Measurements from ENCODE around the gene GSG1L.

The GSG1L gene

GRCh38 chr16:27822996-27823395, 240.5 kb downstream of the GSG1L start:
- no peak for TF ChIP-seq CTCF (IDR thresholded peaks at IDR 0.05)
- no peak for DNase-seq (ENCODE audit: low spot score)
- H3K27ac ChIP-seq = no peak overlapping the region
- H3K4me3 ChIP-seq = no peak overlapping the region

GRCh38 chr16:27822529-27822928, 241.0 kb downstream of the GSG1L start:
- H3K4me3 ChIP-seq = no peak overlapping the region
- no peak overlapping the region for H3K27ac ChIP-seq
- TF ChIP-seq CTCF (IDR thresholded peaks at IDR 0.05) = no peak
- DNase-seq (ENCODE audit: low spot score) = no peak

- Histone ChIP-seq H3K27ac (no peak overlapping the region), H3K4me3 (no peak overlapping the region)
- no peak for TF ChIP-seq CTCF (IDR thresholded peaks at IDR 0.05)
- no peak for DNase-seq (ENCODE audit: low spot score)
Observed at GRCh38 chr16:27820646-27821345, 242.7 kb downstream of the GSG1L start.

GRCh38 chr16:27819881-27820610, 243.5 kb downstream of the GSG1L start:
- TF ChIP-seq CTCF (IDR thresholded peaks at IDR 0.05) = no peak
- Histone ChIP-seq H3K4me3 (no peak overlapping the region), H3K27ac (no peak overlapping the region)
- DNase-seq (ENCODE audit: low spot score) = no peak

- DNase-seq (ENCODE audit: low spot score) = no peak
- Histone ChIP-seq H3K27ac (no peak overlapping the region), H3K4me3 (no peak overlapping the region)
- TF ChIP-seq CTCF (IDR thresholded peaks at IDR 0.05) = no peak
Observed at GRCh38 chr16:27819356-27819755, 244.2 kb downstream of the GSG1L start.

GRCh38 chr16:27818246-27818645, 245.3 kb downstream of the GSG1L start:
- Histone ChIP-seq H3K27ac (no peak overlapping the region), H3K4me3 (no peak overlapping the region)
- TF ChIP-seq CTCF (IDR thresholded peaks at IDR 0.05) = no peak
- no peak for DNase-seq (ENCODE audit: low spot score)

- DNase-seq (ENCODE audit: low spot score) = no peak
- Histone ChIP-seq H3K4me3 (no peak overlapping the region), H3K27ac (no peak overlapping the region)
- no peak for TF ChIP-seq CTCF (IDR thresholded peaks at IDR 0.05)
Observed at GRCh38 chr16:27817038-27817437, 246.5 kb downstream of the GSG1L start.

All from coronary artery (tissue), 2 donors.